GM10266 (cell line): ENCODE measurements around the gene R3HDM2.

Experiments
- DNase-seq: peaks from one replicate; pipeline ENCODE4 v3.0.0; 2012; ENCODE audit errors: extremely low spot score
- TF ChIP-seq, protein P1 (sequence below): IDR thresholded peaks from 2 replicates; pipeline ENCODE4 v1.5.1; 2012; ENCODE audit warnings: mild to moderate bottlenecking, low read depth; ENCODE audit not compliant: control insufficient read depth, insufficient read depth; ENCODE audit errors: missing control alignments

Gene R3HDM2

DNA sequence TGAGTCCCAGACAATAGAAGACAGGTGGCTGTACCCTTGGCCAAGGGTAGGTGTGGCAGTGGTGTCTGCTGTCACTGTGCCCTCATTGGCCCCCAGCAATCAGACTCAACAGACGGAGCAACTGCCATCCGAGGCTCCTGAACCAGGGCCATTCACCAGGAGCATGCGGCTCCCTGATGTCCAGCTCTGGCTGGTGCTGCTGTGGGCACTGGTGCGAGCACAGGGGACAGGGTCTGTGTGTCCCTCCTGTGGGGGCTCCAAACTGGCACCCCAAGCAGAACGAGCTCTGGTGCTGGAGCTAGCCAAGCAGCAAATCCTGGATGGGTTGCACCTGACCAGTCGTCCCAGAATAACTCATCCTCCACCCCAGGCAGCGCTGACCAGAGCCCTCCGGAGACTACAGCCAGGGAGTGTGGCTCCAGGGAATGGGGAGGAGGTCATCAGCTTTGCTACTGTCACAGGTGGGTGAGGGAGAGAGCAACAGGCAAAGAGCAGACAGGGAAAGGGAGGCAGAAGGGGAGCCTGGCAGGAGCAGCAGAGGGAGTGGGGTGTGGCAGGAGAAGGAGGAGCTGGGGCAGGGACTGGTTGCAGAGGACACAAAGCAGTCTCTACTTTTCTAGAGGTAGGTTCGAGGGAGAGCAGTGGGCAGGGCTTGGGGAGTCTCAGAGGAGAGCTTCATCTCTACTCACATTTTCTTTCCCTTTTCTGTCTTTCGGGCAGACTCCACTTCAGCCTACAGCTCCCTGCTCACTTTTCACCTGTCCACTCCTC is 24.7 kb upstream of the R3HDM2 start:
- no peak for DNase-seq
- TF ChIP-seq, protein P1, sequence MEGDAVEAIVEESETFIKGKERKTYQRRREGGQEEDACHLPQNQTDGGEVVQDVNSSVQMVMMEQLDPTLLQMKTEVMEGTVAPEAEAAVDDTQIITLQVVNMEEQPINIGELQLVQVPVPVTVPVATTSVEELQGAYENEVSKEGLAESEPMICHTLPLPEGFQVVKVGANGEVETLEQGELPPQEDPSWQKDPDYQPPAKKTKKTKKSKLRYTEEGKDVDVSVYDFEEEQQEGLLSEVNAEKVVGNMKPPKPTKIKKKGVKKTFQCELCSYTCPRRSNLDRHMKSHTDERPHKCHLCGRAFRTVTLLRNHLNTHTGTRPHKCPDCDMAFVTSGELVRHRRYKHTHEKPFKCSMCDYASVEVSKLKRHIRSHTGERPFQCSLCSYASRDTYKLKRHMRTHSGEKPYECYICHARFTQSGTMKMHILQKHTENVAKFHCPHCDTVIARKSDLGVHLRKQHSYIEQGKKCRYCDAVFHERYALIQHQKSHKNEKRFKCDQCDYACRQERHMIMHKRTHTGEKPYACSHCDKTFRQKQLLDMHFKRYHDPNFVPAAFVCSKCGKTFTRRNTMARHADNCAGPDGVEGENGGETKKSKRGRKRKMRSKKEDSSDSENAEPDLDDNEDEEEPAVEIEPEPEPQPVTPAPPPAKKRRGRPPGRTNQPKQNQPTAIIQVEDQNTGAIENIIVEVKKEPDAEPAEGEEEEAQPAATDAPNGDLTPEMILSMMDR: no peak

DNA sequence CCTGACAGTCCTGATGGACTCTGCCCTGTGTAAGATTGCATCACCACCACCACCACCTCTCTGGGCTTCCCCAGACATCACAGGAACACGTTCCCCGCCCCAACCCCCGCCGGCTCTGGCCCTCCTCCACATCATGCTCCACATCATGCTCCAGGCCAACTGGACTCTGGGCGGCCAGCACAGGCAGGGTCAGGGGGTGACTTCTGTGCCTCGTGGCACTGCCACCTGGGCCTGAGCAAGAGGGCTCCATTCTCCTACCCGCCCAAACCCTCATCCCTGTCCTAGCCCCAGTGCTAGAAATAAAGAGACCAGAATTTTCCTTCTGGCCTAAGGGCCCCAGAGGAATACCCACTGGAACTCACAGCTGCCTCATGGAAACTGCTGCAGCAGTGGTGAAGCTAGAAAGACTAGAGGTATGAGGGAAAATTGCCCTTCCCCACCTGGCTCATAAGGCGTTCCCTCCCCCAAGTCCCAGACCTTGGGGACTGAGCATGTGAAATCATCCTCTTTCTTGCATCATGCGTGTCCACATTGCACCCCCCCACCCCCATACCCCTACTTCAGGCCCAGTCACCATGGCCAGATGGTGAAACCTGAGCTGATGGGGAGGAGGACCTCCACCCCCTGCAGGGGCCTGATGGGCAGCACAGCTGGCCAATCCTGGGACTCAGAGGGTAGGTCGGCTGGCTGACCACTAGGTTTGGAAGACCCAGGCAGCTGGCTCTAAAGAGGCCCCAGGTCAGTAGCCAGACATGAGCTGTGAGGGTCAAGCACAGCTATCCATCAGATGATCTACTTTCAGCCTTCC is 23.9 kb upstream of the R3HDM2 start, which contains the start of gene INHBE:
Gene INHBE (plus strand): TSS at position 742 of the 808 bp plus-strand sequence. CDS start 230 bp downstream, outside the sequence.
- DNase-seq: peak; percentile 12
- TF ChIP-seq, protein P1: no peak

DNA sequence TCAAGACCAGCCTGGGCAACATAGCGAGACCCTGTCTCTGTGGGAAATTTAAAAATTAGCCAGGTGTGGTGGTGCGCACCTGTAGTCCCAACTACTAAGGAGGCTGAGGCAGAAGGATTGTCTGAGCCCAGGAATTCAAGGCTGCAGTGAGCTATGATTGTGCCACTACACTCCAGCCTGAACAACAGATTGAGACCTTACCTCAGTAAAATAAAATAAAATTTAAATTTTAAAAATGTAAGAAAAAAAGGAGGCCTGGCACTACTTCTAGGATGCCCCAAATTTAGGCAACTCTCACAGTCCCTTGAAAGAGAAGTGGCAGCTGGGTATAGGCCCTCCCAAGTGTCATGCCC is 23.3 kb upstream of the R3HDM2 start:
- no peak for DNase-seq
- TF ChIP-seq, protein P1: no peak

DNA sequence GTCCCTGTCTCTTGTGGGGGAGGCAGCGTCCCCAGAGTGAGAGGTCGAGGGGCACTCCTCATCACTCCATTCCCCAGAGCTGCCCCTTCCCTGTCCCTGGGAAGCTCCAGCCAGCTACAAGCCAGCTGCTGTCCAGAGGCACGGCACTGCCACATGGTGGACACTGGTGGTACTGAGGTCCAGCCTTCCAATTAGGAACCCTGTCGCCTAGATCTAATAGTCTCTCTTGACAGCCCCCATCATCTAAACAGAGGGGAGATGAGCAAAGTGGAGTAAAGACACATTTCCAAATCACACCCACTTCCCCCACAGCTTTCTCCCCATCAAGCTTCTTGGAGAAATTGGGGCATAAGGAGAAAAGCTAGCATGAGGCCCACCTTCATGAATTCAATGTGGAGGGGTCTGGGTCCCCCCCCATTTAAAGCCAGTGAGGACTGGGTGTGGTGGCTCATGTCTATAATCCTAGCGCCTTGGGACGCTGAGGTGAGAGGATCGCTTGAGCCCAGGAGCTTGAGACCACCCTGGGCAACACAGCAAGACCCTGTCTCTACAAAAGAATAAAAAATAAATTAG is 22.2 kb upstream of the R3HDM2 start:
- DNase-seq: no peak
- TF ChIP-seq, protein P1: peak; percentile 92

DNA sequence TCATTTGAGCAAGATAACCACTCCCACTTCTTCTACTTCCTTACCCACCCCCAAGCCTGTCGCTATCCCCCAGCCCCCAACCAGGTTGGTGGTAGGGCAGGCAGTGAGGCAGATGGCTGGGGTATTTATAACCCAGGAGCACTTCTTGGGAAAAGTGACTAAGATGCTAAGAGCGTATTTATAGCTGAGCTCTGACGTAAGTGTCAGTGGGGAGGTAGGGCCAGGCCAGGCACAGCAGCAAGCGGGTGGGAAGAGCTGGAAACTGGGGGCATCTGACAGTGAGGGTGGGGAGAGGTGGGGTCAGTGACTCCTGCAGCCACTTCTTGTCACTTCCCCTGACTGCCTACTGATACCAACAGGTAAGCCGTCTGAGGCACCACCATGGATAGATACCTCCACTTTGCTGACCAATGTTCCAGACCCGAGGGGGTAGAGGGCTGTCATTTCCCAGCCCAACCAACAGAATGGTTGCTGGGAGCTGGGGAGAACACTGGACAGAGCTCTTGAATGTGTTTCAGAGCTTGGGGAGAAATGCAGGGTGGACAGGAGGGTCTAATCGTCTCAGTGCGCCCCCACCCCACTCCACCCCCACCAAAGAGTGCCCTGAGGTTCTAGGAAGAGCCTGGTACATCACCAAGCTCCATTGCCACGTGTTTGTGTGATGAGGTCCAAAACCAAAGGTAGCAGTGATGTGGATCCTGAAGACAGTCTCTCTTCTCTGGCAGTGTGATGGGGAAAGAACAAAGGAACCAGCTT is 21.5 kb upstream of the R3HDM2 start:
- TF ChIP-seq, protein P1: no peak
- DNase-seq: no peak

DNA sequence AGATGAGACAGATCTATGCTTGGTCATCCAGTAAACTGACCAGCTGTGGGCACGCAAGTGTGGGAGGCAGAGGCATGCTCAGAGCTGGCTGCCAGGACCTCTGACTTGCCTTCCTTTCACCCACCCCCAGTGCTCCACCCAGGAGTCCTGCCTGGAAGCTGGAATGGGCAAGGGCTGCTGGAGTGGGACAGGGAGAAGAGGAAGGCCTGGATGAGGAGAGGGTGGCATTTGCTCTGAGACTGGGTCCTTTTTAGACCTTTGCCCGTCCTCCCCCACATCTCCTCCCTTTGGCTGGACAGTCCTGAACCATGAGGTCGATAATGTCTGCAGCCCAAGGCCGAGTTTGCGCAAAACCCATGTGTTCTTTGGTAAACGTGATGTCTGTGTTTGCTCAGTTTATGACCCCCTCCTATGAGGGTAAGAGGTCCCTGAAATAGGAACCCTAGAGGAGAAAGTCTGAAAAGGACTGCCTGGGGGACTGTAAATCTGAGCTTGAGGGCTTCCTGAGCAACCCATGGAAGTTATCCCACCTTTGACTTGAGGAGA is 20.5 kb upstream of the R3HDM2 start:
- no peak for DNase-seq

More for the DNA sequence above, 20.5 kb upstream of the R3HDM2 start:
- TF ChIP-seq, protein P1: no peak
